Skeletal muscle cell (primary cell): Measurements from ENCODE around the gene DOCK1.
"Not testable (repeated sequence)": the region's sequence is repeated elsewhere in the genome, so short reads cannot be mapped to it uniquely, and the experiment has no call there.

ENCODE experiments used
- DNase-seq: peaks from one replicate; pipeline ENCODE4 v3.0.0-alpha.2; 2010; ENCODE audit warnings: low read depth
- H3K4me3 ChIP-seq: 2 replicates; pipeline ENCODE4 v1.5.1; 2011; ENCODE audit warnings: low read depth, mild to moderate bottlenecking, control low read depth, low read length, moderate library complexity

The DOCK1 gene

GRCh38 chr10:127309619-127310018, 404.4 kb downstream of the DOCK1 start:
- not testable (repeated sequence) for DNase-seq, H3K4me3 ChIP-seq

GRCh38 chr10:127310430-127310829, 405.2 kb downstream of the DOCK1 start:
- DNase-seq, result no peak
- no peak overlapping the region for H3K4me3 ChIP-seq

GRCh38 chr10:127310923-127311322, 405.7 kb downstream of the DOCK1 start:
- H3K4me3 ChIP-seq, result no peak overlapping the region
- no peak for DNase-seq

DNA sequence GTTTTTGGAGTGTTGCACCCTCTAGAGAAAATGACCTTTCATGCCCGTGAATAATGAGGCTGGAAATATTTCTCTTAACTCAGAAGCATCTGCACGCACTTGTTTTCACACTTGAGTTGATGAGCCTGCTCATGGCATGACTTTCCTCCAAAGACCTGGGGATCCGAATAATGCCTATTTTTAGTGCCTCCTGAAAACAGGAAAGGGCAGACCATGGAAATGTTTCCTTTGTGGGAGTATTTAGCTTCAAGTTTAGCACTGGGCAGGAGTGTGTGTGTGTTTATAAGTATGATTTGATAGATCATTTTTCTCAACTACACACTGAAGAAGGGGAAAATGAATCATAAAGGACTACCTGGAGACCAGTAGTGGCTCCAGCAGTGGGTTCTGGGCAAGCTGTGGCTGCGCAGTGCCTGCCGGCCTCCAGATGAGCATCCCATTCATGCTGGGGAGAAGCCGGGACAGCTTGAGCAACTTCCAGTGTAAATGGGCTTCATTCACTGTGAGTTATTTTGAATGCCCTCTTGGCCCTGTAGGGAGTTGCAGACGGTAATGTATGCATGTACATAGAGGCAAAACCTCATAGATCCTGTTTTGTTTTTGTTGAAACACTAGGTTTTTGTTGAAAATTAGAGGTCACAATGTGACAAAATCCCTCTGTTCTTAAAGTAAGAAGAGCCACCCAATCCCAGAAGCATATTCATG, 408.9 kb downstream of the DOCK1 start:
- no peak for DNase-seq
- no peak overlapping the region for H3K4me3 ChIP-seq

GRCh38 chr10:127314797-127315196, 409.6 kb downstream of the DOCK1 start:
- H3K4me3 ChIP-seq, result no peak overlapping the region
- no peak for DNase-seq

GRCh38 chr10:127315888-127316287, 410.7 kb downstream of the DOCK1 start:
- no peak for DNase-seq
- H3K4me3 ChIP-seq, result no peak overlapping the region

DNA sequence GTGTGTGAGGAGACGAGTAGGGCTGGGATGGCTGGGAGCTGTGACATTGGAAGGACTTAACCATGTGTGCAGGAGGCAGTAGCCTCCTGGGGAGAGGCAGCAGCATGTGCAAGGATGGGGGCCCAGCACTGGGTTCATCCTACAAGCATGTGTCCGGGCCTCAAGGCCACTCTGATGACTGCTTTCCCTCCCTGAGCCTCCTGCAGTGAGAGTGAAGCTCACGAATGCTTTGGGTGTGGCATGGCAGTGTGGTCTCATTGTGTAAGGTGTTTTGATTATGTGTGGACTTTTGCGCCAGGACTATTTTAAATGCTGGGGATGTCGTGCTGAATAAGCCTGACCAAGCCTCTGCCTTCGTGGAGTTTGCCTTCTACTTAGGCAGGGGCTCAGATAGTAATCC, 413.2 kb downstream of the DOCK1 start:
- no peak overlapping the region for H3K4me3 ChIP-seq
- DNase-seq, result no peak

- no peak for DNase-seq
- H3K4me3 ChIP-seq, result no peak overlapping the region
Observed at GRCh38 chr10:127319271-127319670, 414.0 kb downstream of the DOCK1 start.

GRCh38 chr10:127319691-127320090, 414.5 kb downstream of the DOCK1 start:
- no peak for DNase-seq
- no peak overlapping the region for H3K4me3 ChIP-seq

DNA sequence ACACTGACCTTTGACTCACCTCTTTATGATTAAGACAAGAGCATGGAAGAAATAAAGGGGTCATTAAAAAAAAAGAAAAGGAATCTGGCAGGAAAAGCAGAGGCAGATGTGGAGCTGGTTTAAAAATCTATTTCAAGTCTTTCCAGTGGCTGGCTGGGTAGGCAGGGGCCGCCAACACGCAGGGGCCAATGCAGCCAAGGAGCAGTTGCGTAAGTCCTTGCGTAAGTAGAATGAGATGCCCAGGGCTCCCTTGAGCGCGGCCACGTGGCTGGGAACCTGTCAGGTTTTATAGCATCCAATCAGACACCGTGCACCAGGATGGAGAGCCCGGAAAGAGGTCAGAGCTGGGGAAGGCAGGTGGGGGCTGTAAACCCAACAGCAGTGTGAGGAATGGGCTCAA, 414.9 kb downstream of the DOCK1 start:
- DNase-seq, result no peak
- no peak overlapping the region for H3K4me3 ChIP-seq

DNA sequence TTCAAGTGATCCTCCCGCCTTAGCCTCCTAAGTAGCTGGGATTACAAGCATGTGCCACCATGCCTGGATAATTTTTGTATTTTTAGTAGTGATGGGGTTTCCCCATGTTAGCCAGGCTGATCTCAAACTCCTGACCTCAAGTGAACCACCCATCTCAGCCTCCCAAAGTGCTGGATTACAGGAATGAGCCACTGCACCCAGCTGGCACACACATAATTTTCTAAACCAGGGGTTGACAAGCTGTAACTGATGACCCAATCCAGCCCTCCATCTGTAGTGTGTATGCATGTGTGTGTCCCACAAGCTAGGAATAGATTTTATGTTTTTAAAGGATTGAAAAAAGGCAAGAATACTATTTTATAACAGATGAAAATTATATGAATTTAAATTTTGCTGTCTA, 417.1 kb downstream of the DOCK1 start:
- no peak for DNase-seq
- no peak overlapping the region for H3K4me3 ChIP-seq

- no peak for DNase-seq
- no peak overlapping the region for H3K4me3 ChIP-seq
Observed at GRCh38 chr10:127325506-127325905, 420.3 kb downstream of the DOCK1 start.

- no peak overlapping the region for H3K4me3 ChIP-seq
- DNase-seq, result no peak
Observed at GRCh38 chr10:127326883-127327282, 421.7 kb downstream of the DOCK1 start.

DNA sequence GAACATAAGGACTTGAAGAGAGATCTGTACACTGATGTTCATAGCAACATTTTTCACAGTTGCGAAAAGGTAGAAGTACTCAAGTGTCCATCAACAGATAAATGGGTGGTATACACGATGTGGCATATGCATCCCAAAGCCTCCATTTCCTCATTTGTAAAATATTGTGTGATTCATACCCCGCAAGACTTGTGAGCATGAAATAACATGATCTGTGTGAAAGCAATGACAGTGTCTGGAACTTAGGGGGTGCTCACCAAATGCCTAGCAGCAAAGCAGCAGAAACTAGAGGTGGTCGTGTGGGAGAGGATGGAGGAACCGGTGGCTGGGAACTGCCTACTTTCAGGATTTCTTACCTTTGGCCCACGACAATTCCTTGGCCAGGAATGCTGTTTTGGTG, 426.5 kb downstream of the DOCK1 start:
- H3K4me3 ChIP-seq, result no peak overlapping the region
- DNase-seq, result no peak

GRCh38 chr10:127332631-127333030, 427.4 kb downstream of the DOCK1 start:
- DNase-seq, result no peak
- H3K4me3 ChIP-seq, result no peak overlapping the region

DNA sequence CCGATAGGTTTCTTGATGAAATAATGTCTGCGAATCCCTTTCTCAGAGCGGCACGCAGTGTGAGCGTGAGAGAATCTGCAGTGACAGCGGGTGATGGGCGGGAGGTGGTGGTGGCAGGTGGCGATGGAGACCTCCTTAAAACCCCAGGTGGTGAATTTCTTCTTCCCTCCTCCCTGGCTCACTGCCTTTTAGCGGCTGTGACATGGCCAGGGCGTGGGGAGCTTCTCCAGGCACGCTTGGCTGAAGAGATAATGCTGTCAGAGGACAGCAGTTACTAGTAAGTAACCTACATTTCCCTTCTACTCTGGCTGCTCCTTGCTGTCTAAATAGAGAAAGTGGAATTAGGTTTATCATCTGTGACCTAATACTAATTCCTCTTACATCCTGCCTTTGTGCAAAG, 432.6 kb downstream of the DOCK1 start:
- DNase-seq, result no peak
- no peak overlapping the region for H3K4me3 ChIP-seq

- no peak for DNase-seq
- H3K4me3 ChIP-seq, result no peak overlapping the region
Observed at GRCh38 chr10:127338399-127339110, 433.3 kb downstream of the DOCK1 start.

DNA sequence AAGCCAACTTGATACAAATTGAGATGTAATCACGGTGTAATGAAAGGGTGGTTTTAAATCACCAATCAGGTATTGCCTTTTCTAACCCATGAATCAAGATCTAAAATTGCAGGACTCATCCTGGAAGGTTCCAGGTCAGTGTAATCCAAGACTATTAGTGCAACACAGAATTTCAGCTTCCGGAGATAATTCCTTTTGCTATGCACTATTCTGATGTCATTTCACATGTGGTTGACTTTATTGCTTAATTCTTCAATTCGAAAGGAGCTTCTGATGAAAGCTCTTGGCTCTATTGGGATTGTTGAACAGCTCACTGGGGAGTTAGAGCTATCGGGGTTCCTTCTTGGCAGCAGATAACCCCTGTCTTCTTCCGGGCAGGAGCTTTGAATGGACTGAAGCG, 438.6 kb downstream of the DOCK1 start:
- no peak for DNase-seq

DNA sequence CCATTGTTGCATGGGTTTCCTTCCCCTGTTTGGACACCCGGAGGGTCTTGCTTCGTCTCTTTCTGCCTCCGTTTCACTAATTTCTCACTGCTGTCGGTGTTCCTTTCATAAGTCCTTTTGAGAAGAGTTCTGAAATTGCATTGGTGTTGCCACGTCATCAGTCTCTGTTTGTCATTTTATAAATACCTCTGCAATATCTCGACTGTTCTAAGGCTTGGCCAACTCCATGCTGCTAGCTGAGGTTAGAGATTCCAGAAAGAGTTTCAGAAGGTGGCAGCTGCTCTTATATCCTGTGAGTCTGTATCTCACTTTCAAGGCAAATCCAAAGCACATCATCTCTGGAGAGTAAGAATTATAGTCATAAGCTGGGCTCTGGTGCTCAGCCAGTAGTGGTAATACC, 439.1 kb downstream of the DOCK1 start:
- DNase-seq, result no peak
- no peak overlapping the region for H3K4me3 ChIP-seq

More for the DNA sequence above, 438.6 kb downstream of the DOCK1 start:
- H3K4me3 ChIP-seq, result no peak overlapping the region

- H3K4me3 ChIP-seq, result no peak overlapping the region
Observed at GRCh38 chr10:127345231-127345965, 440.2 kb downstream of the DOCK1 start.

DNA sequence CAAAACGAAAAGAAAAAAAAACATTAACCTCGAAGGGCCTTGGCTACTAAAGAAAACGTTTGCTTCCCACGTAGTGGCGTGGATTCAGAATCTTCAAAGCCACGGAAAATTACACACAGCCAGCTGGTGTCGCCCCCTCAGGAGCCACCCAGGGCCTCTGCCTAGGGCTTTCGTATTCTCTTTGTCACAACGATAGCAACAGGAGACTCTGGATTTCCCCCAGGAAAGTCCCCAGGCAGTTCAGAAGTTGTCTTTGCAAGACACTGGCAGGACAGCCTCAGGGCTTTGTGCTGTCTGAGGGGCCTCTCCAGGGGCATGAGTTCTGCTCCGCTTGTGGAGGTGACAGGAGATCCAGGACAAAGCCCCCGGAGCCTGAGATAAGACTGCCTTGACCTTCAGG, 441.4 kb downstream of the DOCK1 start:
- no peak overlapping the region for H3K4me3 ChIP-seq
- DNase-seq, result no peak

More at GRCh38 chr10:127345231-127345965, 440.2 kb downstream of the DOCK1 start:
- no peak for DNase-seq
